GM10266 (cell line): ENCODE results near the gene FBXL15.

ENCODE experiments used
- DNase-seq: peaks from one replicate; pipeline ENCODE4 v3.0.0; 2012; ENCODE audit errors: extremely low spot score
- TF ChIP-seq, protein P1 (sequence below): IDR thresholded peaks from 2 replicates; pipeline ENCODE4 v1.5.1; 2012; ENCODE audit warnings: mild to moderate bottlenecking, low read depth; ENCODE audit not compliant: control insufficient read depth, insufficient read depth; ENCODE audit errors: missing control alignments

The FBXL15 gene

DNA sequence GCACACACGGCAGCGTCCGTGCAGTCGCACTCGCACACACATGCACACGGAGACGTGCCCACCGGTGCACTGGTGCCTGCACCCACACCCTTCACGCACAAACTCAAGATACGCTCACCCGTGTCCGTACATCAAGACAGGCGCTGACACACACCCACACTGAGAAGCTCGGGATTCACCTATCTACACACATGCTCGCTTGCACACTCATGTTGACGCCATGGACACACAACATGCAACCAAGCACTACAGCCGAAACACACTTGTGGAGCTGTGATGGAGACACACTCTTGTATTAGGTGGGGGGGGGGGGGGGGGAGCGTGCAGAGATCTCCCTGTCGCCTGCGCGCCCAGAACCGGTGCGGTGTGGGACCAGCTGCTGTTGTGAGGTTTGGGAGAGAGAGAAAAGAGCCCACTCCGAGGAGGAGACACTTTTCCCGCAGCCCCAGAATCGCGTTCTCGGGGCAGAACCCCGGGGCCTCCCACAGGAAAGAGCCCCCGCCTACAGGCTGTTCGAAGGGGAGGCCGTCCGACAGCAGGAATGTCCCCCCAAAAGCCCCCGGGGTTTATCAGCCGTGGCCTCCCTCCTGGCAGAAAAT is 25.7 kb upstream of the FBXL15 start:
- peak; percentile 67 for DNase-seq
- TF ChIP-seq, protein P1, sequence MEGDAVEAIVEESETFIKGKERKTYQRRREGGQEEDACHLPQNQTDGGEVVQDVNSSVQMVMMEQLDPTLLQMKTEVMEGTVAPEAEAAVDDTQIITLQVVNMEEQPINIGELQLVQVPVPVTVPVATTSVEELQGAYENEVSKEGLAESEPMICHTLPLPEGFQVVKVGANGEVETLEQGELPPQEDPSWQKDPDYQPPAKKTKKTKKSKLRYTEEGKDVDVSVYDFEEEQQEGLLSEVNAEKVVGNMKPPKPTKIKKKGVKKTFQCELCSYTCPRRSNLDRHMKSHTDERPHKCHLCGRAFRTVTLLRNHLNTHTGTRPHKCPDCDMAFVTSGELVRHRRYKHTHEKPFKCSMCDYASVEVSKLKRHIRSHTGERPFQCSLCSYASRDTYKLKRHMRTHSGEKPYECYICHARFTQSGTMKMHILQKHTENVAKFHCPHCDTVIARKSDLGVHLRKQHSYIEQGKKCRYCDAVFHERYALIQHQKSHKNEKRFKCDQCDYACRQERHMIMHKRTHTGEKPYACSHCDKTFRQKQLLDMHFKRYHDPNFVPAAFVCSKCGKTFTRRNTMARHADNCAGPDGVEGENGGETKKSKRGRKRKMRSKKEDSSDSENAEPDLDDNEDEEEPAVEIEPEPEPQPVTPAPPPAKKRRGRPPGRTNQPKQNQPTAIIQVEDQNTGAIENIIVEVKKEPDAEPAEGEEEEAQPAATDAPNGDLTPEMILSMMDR: no peak

DNA sequence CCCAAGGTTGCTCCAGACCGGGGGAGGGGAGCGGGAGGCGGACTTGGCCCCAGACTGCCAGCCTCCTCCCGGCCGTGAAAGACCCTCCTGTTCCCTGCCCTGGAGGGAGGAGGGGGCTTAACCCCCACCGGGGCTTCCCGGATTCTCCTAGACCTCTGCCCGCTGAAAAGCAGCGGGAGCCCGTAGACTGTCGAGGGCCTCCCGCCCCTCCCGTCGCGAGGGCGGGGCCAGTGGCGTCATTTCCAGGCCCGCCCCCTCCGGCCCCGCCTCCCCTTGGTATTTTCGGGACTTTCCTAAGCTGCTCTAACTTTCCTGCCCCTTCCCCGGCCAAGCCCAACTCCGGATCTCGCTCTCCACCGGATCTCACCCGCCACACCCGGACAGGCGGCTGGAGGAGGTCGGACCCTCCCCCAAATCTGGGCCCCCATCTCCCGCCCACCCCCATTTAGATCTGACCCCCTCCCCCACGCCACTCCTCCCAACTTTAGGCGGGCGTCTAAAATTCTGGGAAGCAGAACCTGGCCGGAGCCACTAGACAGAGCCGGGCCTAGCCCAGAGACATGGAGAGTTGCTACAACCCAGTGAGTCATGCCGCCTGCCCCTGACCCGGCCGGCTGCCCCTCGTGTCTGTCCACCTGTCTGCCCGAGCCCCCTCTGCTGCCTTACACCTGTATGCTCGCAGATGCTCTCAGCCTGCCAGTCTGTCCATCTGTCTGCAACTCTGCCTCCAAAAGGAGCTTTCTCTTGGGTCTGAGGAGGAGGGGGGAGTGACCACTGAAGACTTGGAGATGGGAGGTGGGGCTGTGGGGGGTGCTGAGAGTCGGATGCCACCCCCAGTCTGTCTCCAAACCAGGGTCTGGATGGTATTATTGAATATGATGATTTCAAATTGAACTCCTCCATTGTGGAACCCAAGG is 25.0 kb upstream of the FBXL15 start, which contains the start of gene NFKB2:
NFKB2 (plus strand) TSS at position 306 of the 917 bp plus-strand sequence; CDS start at position 561, 255 bp downstream.
- peak; percentile 95 for DNase-seq
- TF ChIP-seq, protein P1: no peak

DNA sequence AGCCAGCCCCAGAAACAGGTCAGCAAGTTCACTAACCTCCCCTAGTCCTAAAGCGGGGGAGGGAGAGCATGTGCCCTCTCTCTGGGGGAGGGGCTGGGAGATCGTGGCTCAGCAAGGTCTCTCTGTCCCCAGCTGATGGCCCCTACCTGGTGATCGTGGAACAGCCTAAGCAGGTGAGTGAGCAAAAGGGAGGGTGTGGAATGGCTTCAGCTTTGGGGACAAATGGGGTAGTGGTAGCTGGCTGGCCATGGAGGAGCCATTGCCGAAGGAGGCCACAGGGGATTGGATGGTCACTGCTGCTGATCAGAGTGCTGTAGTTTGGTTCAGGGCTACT is 24.4 kb upstream of the FBXL15 start:
- peak; percentile 12 for DNase-seq
- TF ChIP-seq, protein P1: no peak

DNA sequence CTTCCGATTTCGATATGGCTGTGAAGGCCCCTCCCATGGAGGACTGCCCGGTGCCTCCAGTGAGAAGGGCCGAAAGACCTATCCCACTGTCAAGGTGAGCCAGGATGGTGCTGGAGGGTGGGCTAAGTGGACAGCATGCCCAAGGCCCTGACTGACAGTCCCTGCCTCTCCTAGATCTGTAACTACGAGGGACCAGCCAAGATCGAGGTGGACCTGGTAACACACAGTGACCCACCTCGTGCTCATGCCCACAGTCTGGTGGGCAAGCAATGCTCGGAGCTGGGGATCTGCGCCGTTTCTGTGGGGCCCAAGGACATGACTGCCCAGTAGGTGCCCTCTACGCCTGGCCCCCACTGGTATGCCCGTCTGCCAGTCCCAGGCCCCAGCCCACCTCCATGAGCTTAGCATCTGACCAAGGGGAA is 23.9 kb upstream of the FBXL15 start:
- TF ChIP-seq, protein P1: no peak
- no peak for DNase-seq

DNA sequence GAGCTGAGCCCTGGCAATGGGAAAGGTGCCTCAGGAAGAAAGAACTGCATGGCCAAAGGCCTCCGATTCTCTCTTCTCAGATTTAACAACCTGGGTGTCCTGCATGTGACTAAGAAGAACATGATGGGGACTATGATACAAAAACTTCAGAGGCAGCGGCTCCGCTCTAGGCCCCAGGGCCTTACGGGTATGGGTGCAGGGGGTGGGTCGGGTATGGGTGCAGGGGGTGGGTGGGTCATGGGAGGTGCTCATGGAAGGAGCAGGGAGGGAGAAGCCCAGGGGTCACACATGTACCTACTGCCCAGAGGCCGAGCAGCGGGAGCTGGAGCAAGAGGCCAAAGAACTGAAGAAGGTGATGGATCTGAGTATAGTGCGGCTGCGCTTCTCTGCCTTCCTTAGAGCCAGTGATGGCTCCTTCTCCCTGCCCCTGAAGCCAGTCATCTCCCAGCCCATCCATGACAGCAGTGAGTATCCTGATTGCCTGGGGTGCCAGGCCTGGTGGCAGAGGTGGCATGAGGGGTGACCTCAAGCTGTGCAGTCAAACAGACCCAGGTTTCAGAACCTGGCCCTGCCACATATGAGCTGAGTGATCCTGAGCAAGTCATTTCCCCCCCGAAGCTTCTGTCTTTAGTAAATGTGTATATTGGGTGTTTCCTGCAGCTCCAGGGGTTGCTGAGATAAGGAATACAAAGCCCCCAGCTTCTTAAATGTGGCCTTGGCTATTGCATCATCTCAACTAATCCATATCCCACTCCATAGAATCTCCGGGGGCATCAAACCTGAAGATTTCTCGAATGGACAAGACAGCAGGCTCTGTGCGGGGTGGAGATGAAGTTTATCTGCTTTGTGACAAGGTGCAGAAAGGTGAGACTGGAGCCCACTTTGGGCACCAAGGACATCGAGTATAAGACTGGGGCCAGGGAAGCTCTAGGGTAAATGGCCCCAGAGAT is 23.1 kb upstream of the FBXL15 start:
- TF ChIP-seq, protein P1: no peak
- no peak for DNase-seq

DNA sequence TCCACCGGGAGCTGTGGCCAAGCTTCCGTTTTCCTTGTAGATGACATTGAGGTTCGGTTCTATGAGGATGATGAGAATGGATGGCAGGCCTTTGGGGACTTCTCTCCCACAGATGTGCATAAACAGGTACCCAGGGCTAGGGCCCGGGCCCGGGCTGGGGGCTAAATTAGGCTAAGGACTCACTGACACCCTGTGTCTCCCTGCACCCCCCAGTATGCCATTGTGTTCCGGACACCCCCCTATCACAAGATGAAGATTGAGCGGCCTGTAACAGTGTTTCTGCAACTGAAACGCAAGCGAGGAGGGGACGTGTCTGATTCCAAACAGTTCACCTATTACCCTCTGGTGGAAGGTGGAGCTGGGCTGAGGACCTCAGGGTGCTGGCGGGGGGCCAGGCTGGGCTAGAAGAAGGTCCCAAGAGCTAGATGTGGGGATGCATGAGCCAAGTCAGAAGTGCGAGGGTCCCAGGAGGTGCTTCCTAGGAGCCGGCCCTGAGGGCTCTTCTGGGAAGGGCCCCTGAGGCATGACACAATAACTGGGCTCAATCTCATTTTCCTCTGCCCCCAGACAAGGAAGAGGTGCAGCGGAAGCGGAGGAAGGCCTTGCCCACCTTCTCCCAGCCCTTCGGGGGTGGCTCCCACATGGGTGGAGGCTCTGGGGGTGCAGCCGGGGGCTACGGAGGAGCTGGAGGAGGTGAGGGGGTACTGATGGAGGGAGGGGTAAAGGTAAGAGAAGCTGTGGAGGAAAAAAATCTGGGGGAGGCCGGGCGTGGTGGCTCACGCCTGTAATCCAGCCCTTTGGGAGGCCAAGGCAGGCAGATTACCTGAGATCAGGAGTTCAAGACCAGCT is 22.2 kb upstream of the FBXL15 start:
- TF ChIP-seq, protein P1: no peak

More for the DNA sequence above, 22.2 kb upstream of the FBXL15 start:
- no peak for DNase-seq
